ENCODE measurements around the gene ADAM33.

Gene ADAM33

DNA sequence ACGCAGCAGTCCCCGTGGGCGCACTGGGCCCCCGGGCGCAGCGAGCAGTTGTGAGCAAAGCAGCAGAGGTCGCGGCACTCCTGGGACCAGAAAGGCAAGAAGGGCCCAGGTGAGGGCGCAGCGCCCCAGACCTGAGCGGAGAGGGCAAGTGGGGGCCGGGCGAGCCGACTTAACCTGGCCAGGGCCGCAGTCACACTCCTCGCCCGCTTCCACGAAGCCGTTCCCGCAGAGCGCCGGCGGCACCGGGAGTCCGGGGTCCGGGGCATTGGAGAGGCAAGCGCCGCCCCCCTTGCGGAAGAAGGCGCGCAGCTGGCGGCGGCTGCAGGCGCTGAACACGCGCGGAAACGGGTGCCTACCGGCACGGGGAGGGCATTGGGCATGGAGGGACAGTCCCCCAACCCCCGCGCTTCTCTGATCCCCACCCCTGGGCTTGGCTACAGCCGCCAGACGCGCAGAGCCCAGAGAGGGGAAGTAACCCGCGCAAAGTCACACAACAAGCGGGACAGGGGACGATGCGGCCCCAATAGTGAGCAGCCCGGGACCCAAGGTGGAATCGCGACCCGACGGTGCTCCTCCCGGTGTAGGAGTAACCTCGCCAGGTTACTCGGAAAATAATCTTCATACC, 9.2 kb downstream of the ADAM33 start:
- Mint-ChIP-seq H3K4me1 (peaks cover 8 to 20% of the 10 kb centered on the region in 2 donors), H3K36me3 (no peaks in the 10 kb centered on the region), H3K27ac (no peak overlapping the region), H3K27me3 (peaks cover 73 to 76% of the 10 kb centered on the region in 2 donors), H3K9me3 (no peaks in the 10 kb centered on the region), H3K4me3 (peak overlapping the region; percentile 44 to 59)
- no peak for DNase-seq
- ATAC-seq (replicated peaks) = peak; percentile 54 to 58

GRCh38 chr20:3671986-3672546, 9.7 kb downstream of the ADAM33 start:
- H3K27ac Mint-ChIP-seq = no peak overlapping the region
- peak overlapping the region; percentile 44 to 59 for H3K4me3 Mint-ChIP-seq
- ATAC-seq (replicated peaks) (no peak), DNase-seq (no peak)
- no peaks in the 10 kb centered on the region for H3K36me3 Mint-ChIP-seq
- H3K27me3 Mint-ChIP-seq = peaks cover 72 to 74% of the 10 kb centered on the region in 2 donors
- peaks cover 8 to 20% of the 10 kb centered on the region in 2 donors for H3K4me1 Mint-ChIP-seq
- no peaks in the 10 kb centered on the region for H3K9me3 Mint-ChIP-seq

GRCh38 chr20:3670945-3671344, 10.9 kb downstream of the ADAM33 start:
- ATAC-seq (replicated peaks) (no peak), DNase-seq (no peak)
- peaks cover 7 to 19% of the 10 kb centered on the region in 2 donors for H3K4me1 Mint-ChIP-seq
- no peaks in the 10 kb centered on the region for H3K9me3 Mint-ChIP-seq
- no peak overlapping the region for H3K27ac Mint-ChIP-seq
- no peak overlapping the region for H3K4me3 Mint-ChIP-seq
- H3K36me3 Mint-ChIP-seq = no peaks in the 10 kb centered on the region
- peaks cover 61 to 65% of the 10 kb centered on the region in 2 donors for H3K27me3 Mint-ChIP-seq

DNA sequence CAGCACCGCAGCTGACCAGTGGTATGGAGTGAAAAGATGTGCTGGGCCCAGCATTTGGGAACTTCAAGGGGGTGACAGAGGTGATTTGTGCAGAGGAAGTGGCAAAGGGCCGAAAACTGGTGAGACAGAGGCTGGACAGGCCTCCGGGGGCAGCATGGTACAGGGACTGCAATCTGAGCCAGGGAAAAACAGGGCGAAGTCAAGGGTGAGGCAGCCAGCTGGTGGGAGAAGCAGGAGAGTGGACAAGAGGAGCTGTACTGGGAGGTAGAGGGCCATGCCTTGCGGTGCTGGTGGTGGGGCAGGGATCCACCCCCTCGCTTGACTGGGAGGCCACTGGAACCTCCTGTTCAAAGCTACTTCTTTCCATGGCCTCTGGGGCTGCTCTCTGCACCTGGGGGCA, 11.3 kb downstream of the ADAM33 start:
- H3K4me3 Mint-ChIP-seq = no peak overlapping the region
- peaks cover 57 to 61% of the 10 kb centered on the region in 2 donors for H3K27me3 Mint-ChIP-seq
- H3K4me1 Mint-ChIP-seq = peaks cover 10 to 22% of the 10 kb centered on the region in 2 donors
- H3K9me3 Mint-ChIP-seq = no peaks in the 10 kb centered on the region
- ATAC-seq (replicated peaks) (no peak), DNase-seq (no peak)
- H3K27ac Mint-ChIP-seq = no peak overlapping the region
- no peaks in the 10 kb centered on the region for H3K36me3 Mint-ChIP-seq

GRCh38 chr20:3669710-3670367, 12.0 kb downstream of the ADAM33 start:
- H3K36me3 Mint-ChIP-seq = no peaks in the 10 kb centered on the region
- DNase-seq (no peak), ATAC-seq (replicated peaks) (no peak)
- peaks cover 10 to 22% of the 10 kb centered on the region in 2 donors for H3K4me1 Mint-ChIP-seq
- H3K9me3 Mint-ChIP-seq = no peaks in the 10 kb centered on the region
- H3K27me3 Mint-ChIP-seq = peaks cover 50 to 55% of the 10 kb centered on the region in 2 donors
- no peak overlapping the region for H3K27ac Mint-ChIP-seq
- no peak overlapping the region for H3K4me3 Mint-ChIP-seq

DNA sequence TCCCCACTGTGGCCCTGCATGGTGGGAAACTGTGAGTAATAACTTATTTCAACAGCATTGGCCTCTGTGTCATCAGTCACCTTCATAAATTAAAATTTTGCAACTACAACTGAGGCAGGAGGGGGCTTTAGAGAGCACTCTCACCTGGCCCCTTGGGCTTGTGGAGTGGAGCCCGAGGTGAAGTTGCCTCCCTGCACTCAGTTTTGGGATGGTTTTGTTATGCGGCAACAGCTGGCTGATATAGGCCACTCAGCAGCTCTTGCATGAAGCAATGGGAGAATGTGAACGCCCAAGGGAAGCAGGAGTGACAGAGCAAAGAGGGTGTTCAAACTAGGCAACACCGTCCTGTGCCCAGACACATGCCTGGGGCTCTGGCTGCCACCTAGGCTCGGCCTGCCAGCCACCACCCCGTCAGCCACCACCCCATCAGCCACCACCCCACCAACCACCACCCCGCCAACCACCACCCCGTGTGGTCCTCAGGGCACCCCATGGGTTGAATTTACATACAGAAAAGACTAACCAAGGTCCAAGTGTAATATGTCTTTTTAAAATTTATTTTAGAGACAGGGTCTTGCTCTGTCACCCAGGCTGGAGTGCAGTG, 14.3 kb downstream of the ADAM33 start:
- Mint-ChIP-seq H3K9me3 (no peaks in the 10 kb centered on the region), H3K27ac (no peak overlapping the region), H3K27me3 (peaks cover 41 to 45% of the 10 kb centered on the region in 2 donors), H3K4me3 (no peak overlapping the region), H3K36me3 (no peaks in the 10 kb centered on the region), H3K4me1 (peaks cover 10 to 17% of the 10 kb centered on the region in 2 donors)
- DNase-seq = no peak
- ATAC-seq (replicated peaks) = no peak

GRCh38 chr20:3663858-3664257, 18.0 kb downstream of the ADAM33 start:
- ATAC-seq (replicated peaks) = no peak
- Mint-ChIP-seq H3K4me1 (peaks cover 12 to 19% of the 10 kb centered on the region in 2 donors), H3K9me3 (no peaks in the 10 kb centered on the region), H3K36me3 (no peaks in the 10 kb centered on the region), H3K4me3 (no peak overlapping the region), H3K27me3 (peaks cover 35 to 36% of the 10 kb centered on the region in 2 donors), H3K27ac (no peak overlapping the region)
- DNase-seq = no peak

DNA sequence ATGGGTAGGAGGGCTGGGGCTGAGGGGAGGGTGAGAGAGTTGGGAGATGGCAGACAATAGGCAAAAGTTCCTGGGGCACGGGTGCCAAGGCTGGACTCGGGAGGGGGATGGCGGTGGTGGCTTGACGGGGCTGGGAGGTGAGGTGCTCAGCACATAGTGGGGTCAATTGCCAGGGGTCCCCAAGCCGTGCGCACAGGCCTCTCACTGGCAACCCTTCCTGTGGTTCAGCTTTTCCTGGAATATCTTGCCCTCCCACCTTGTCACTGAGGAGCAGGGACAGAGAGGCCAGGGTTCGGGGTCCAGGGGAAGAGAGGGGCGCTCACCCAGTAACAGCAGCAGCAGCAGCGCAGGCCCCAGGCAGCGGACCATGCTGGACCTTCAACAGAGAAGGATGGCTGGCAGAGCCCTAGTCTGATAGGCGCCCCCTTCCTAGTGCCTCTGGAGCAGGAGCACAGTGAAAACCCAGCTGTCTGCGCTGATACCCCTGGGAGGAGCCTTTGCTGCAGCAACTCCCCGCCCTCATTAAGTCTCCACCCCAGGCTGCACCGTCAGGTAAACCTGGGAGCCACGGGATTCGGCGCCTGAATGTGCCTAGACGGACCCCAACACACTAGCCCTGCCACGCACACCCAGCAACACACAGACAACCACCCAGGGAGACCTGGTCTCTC, 18.6 kb downstream of the ADAM33 start, which contains the start of gene GFRA4:
TSS of gene GFRA4 (minus strand) at position 369 of the 671 bp plus-strand sequence. CDS start at position 369, 0 bp downstream.
- H3K36me3 Mint-ChIP-seq = no peaks in the 10 kb centered on the region
- no peaks in the 10 kb centered on the region for H3K9me3 Mint-ChIP-seq
- DNase-seq (no peak), ATAC-seq (replicated peaks) (no peak)
- H3K4me1 Mint-ChIP-seq = peaks cover 15 to 23% of the 10 kb centered on the region in 2 donors
- no peak within 1 kb of the TSS for H3K27ac Mint-ChIP-seq
- peaks cover 33 to 36% of the 10 kb centered on the region in 2 donors for H3K27me3 Mint-ChIP-seq
- H3K4me3 Mint-ChIP-seq = no peak within 1 kb of the TSS

- Mint-ChIP-seq H3K4me1 (peaks cover 15 to 23% of the 10 kb centered on the region in 2 donors), H3K27ac (no peak overlapping the region), H3K4me3 (peak overlapping the region in 1 of 2 donors; percentile 34), H3K36me3 (no peaks in the 10 kb centered on the region), H3K9me3 (no peaks in the 10 kb centered on the region), H3K27me3 (peaks cover 31 to 36% of the 10 kb centered on the region in 2 donors)
- DNase-seq (no peak), ATAC-seq (replicated peaks) (no peak)
Observed at GRCh38 chr20:3661814-3662665, 19.8 kb downstream of the ADAM33 start.

GRCh38 chr20:3661060-3661813, 20.6 kb downstream of the ADAM33 start:
- Mint-ChIP-seq H3K4me1 (peaks cover 13 to 20% of the 10 kb centered on the region in 2 donors), H3K36me3 (no peaks in the 10 kb centered on the region), H3K27me3 (peaks cover 29 to 36% of the 10 kb centered on the region in 2 donors), H3K27ac (no peak overlapping the region), H3K9me3 (no peaks in the 10 kb centered on the region), H3K4me3 (peak overlapping the region in 1 of 2 donors; percentile 34)
- ATAC-seq (replicated peaks) = no peak
- DNase-seq = no peak

- H3K36me3 Mint-ChIP-seq = no peaks in the 10 kb centered on the region
- H3K4me3 Mint-ChIP-seq = peak overlapping the region in 1 of 2 donors; percentile 20
- no peaks in the 10 kb centered on the region for H3K9me3 Mint-ChIP-seq
- no peak overlapping the region for H3K27ac Mint-ChIP-seq
- peaks cover 9 to 14% of the 10 kb centered on the region in 2 donors for H3K4me1 Mint-ChIP-seq
- ATAC-seq (replicated peaks) (no peak), DNase-seq (no peak)
- H3K27me3 Mint-ChIP-seq = peaks cover 29 to 36% of the 10 kb centered on the region in 2 donors
Observed at GRCh38 chr20:3660262-3661059, 21.3 kb downstream of the ADAM33 start.

DNA sequence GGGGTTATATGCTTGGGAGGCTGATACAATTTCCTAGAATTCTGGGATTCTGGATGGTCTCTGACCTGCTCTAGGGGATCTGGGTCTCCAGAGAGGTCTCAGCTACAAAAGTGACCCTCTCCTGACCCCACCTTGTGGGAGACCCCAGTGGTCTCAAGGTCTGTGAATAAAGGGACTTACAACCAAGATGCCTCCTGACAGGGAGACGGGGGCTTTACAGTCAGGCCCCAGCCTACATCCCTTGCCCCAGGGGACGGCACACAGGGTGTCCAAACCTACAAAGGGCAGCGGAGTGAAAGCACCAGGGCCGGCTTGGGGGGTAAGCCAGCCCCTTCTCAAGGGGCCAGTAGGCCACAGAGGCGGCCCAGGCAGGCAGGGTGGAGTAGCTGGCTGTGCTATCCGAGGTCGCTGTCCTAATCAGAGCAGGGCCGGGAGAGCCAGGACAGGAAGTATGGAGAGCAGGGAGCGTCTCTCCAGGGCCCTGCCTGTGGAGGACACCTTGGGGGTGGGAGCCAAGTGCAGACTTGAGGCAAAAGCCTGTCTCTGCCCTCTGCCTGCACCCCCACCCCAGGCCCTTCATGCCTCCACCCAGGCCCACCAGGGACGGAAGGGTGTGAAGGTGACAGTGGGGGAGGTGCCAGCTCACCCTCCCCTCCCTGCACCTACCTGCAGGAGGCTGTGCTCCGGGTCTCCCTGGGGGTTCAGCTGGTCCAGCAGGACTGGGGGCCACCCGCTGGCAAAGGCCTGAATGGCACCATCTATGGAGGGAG, 22.1 kb downstream of the ADAM33 start:
- Mint-ChIP-seq H3K27me3 (peaks cover 29 to 36% of the 10 kb centered on the region in 2 donors), H3K9me3 (no peaks in the 10 kb centered on the region), H3K4me3 (peak overlapping the region in 1 of 2 donors; percentile 20), H3K36me3 (no peaks in the 10 kb centered on the region), H3K4me1 (peaks cover 9 to 14% of the 10 kb centered on the region in 2 donors), H3K27ac (no peak overlapping the region)
- ATAC-seq (replicated peaks) = no peak
- DNase-seq = no peak

Data from stimulated activated naive B cell treated with anti-CD40 and anti-IgM and Interleukin-4, amounts not matched to agents 10 μg/mL and 1 μg/mL and 100 μg/mL, for 72 hours (primary cell).